ENCODE measurements around the gene RANBP3L.
A peak's percentile ranks its signal among the peaks of the same experiment; 100 is the strongest.

GRCh38 chr5:36205329-36205728 is 96.4 kb downstream of the RANBP3L start:
- TF ChIP-seq RAD21 (IDR thresholded peaks at IDR 0.05) (peak in 1 of 2 donors; percentile 32), CTCF (IDR thresholded peaks at IDR 0.05; ENCODE audit: low read depth, low read length, missing input control) (no peak), REST (IDR thresholded peaks at IDR 0.05) (no peak), JUND (IDR thresholded peaks at IDR 0.05) (no peak)

Measured in liver (tissue), 3 donors.